Renal cortex interstitium (tissue), 15 donors: ENCODE data around the gene GSK3A. TPM values are rescaled to one million over a fixed set of nuclear protein-coding genes. Genes with fewer than 3 reads are reported as not detected.

Experiments used
- DNase-seq, 11 donors: peaks; one replicate each; pipeline ENCODE4 v3.0.0-alpha.2; 2013; ENCODE audit warnings: low read depth in 9 of 11, low spot score in 4 of 11; ENCODE audit errors: extremely low read depth in 1 of 11
- long read RNA-seq, 16 experiments: transcript quantifications; one replicate each; lab custom pipeline, GENCODE V29; 2026
- polyA plus RNA-seq, 3 donors: library from polyadenylated mRNA; unstranded; fragments of 120-200 nt; gene quantifications; one replicate each; pipeline ENCODE4 v1.2.1, GENCODE V29; 2013; ENCODE audit not compliant: insufficient read length in 3 of 3

GSK3A gene
- 10 to 100 TPM; 63.5 to 80.8 (median 74.0) TPM for polyA plus RNA-seq
- long read RNA-seq, donor 1, transcript GSK3A-201 (11 exons, 2,188 nt) = major isoform, 12 of 17 reads
- long read RNA-seq, donor 1, partial matches to known transcripts = 0 of 17 reads
- long read RNA-seq, donor 1, other reads (novel, unspliced or antisense) = 0 of 17 reads
- long read RNA-seq, donor 2, transcript GSK3A-201 (11 exons, 2,188 nt) = major isoform, 10 of 10 reads
- long read RNA-seq, donor 2, partial matches to known transcripts = 0 of 10 reads
- long read RNA-seq, donor 2, other reads (novel, unspliced or antisense) = 0 of 10 reads
- long read RNA-seq, donor 3, transcript GSK3A-201 (11 exons, 2,188 nt) = major isoform, 14 of 14 reads
- long read RNA-seq, donor 3, partial matches to known transcripts = 0 of 14 reads
- long read RNA-seq, donor 3, other reads (novel, unspliced or antisense) = 0 of 14 reads
- long read RNA-seq, donor 4, transcript GSK3A-201 (11 exons, 2,188 nt) = major isoform, 13 of 15 reads
- long read RNA-seq, donor 4, partial matches to known transcripts = 0 of 15 reads
- long read RNA-seq, donor 4, other reads (novel, unspliced or antisense) = 0 of 15 reads
- long read RNA-seq, donor 5, transcript GSK3A-201 (11 exons, 2,188 nt) = major isoform, 28 of 32 reads
- long read RNA-seq, donor 5, partial matches to known transcripts = 0 of 32 reads
- long read RNA-seq, donor 5, other reads (novel, unspliced or antisense) = 0 of 32 reads
- long read RNA-seq, donor 6, transcript GSK3A-201 (11 exons, 2,188 nt) = major isoform, 11 of 13 reads
- long read RNA-seq, donor 6, partial matches to known transcripts = 0 of 13 reads
- long read RNA-seq, donor 6, other reads (novel, unspliced or antisense) = 0 of 13 reads
- long read RNA-seq, donor 7, transcript GSK3A-201 (11 exons, 2,188 nt) = major isoform, 9 of 10 reads
- long read RNA-seq, donor 7, partial matches to known transcripts = 0 of 10 reads
- long read RNA-seq, donor 7, other reads (novel, unspliced or antisense) = 0 of 10 reads
- long read RNA-seq, donor 8, transcript GSK3A-201 (11 exons, 2,188 nt) = major isoform, 35 of 42 reads
- long read RNA-seq, donor 8, partial matches to known transcripts = 5 of 42 reads
- long read RNA-seq, donor 8, other reads (novel, unspliced or antisense) = 0 of 42 reads
- long read RNA-seq, donor 9, transcript GSK3A-201 (11 exons, 2,188 nt) = major isoform, 20 of 21 reads
- long read RNA-seq, donor 9, partial matches to known transcripts = 0 of 21 reads
- long read RNA-seq, donor 9, other reads (novel, unspliced or antisense) = 0 of 21 reads
- long read RNA-seq, donor 10, transcript GSK3A-201 (11 exons, 2,188 nt) = major isoform, 12 of 14 reads
- long read RNA-seq, donor 10, partial matches to known transcripts = 0 of 14 reads
- long read RNA-seq, donor 10, other reads (novel, unspliced or antisense) = 0 of 14 reads
- long read RNA-seq, donor 11, transcript GSK3A-201 (11 exons, 2,188 nt) = major isoform, 16 of 16 reads
- long read RNA-seq, donor 11, partial matches to known transcripts = 0 of 16 reads
- long read RNA-seq, donor 11, other reads (novel, unspliced or antisense) = 0 of 16 reads
- long read RNA-seq, donor 12, transcript GSK3A-201 (11 exons, 2,188 nt) = major isoform, 7 of 8 reads
- long read RNA-seq, donor 12, partial matches to known transcripts = 0 of 8 reads
- long read RNA-seq, donor 12, other reads (novel, unspliced or antisense) = 0 of 8 reads
- long read RNA-seq, donor 13, transcript GSK3A-201 (11 exons, 2,188 nt) = major isoform, 19 of 24 reads
- long read RNA-seq, donor 13, transcript GSK3A-204 (3 exons, 761 nt) = minor isoform, 5 of 24 reads
- long read RNA-seq, donor 13, partial matches to known transcripts = 0 of 24 reads
- long read RNA-seq, donor 13, other reads (novel, unspliced or antisense) = 0 of 24 reads
- long read RNA-seq, donor 14, transcript GSK3A-201 (11 exons, 2,188 nt) = major isoform, 16 of 17 reads
- long read RNA-seq, donor 14, partial matches to known transcripts = 0 of 17 reads
- long read RNA-seq, donor 14, other reads (novel, unspliced or antisense) = 0 of 17 reads
- long read RNA-seq, donor 15, transcript GSK3A-201 (11 exons, 2,188 nt) = major isoform, 7 of 9 reads
- long read RNA-seq, donor 15, partial matches to known transcripts = 0 of 9 reads
- long read RNA-seq, donor 15, other reads (novel, unspliced or antisense) = 0 of 9 reads
- long read RNA-seq, donor 16, transcript GSK3A-201 (11 exons, 2,188 nt) = major isoform, 43 of 76 reads
- long read RNA-seq, donor 16, partial matches to known transcripts = 15 of 76 reads
- long read RNA-seq, donor 16, other reads (novel, unspliced or antisense) = 13 of 76 reads

DNA sequence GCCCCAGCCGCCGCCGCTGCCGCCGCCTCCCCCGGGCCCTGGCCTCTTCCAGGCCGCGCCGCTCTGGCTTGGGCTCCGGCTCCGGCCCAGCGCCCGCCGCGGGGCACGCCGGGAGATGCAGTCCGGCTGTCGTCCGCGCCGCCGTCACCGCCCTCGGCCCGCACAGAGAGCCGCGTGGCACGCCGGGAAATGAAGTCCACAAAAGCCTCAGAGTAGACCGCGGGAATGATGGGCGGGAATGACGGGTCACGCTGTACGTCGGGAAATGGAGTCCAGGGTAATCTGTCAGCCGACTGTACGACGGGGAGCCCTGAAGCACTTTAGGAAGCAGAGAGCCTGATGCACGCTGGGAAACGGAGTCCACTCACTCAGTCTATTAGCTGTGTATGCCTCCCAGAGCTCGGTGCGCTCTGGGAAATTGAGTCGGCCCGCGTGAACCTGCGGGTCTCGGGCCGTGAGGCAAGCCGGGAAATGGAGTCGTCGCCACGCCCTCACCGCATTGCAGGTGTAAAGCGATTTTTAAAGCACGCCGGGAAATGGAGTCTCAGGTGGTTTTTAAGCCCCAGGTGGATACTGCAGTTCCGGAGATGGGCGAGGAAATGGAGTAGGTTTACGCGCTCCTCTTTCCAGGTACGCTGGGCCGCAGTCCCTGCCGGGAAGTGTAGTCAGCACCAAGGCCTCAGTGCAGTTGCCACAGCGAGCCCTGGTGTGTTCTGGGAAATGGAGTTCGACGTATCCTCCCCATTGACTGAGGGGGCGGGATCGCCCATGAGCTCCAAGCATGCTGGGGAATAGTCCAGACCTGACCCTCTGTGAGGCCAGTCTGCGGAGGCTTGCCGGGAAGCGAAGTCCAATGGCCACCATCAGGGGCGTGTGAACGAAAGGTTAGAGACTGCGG is at the start of gene GSK3A:
Gene GSK3A, minus strand, starts transcription at position 91 of the 898 bp plus-strand sequence. CDS start 137 bp downstream, outside the sequence.
- DNase-seq = peak; percentile 96 to 99 (median 99)

DNA sequence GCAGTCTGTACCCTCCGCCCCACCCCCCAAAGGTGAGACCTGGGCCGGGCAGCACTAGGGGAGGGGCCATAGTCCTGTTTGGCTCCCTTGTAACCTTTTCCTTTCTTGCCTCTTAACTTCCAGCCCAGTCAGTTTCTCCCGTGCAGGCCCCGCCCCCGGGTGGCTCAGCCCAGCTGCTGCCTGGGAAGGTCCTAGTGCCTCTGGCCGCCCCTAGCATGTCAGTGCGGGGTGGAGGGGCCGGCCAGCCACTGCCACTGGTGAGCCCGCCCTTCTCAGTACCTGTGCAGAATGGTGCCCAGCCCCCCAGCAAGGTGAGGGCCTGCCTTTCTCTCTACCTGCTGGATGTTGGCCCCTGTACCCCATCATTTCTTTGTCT is 49.0 kb upstream of the GSK3A start:
- no peak for DNase-seq

DNA sequence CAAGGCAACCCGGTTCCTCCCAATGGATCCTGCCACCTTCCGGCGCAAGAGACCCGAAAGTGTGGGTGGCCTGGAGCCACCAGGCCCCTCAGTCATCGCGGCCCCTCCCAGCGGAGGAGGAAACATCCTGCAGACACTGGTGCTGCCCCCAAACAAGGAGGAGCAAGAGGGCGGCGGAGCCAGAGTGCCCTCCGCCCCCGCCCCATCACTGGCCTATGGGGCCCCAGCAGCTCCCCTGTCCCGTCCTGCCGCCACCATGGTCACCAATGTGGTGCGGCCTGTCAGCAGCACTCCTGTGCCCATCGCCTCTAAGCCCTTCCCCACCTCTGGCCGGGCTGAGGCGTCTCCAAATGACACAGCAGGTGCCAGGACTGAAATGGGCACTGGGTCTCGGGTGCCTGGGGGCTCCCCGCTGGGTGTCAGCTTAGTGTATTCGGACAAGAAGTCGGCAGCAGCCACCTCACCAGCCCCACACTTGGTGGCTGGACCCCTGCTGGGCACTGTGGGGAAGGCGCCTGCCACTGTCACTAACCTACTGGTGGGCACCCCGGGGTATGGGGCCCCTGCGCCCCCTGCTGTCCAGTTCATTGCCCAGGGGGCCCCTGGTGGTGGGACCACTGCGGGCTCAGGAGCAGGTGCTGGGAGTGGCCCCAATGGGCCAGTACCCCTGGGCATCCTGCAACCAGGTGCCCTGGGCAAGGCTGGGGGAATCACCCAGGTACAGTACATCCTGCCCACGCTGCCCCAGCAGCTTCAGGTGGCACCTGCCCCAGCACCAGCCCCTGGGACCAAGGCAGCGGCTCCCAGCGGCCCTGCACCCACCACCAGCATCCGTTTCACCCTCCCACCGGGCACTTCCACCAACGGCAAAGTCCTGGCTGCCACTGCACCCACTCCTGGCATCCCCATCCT is 48.4 kb upstream of the GSK3A start:
- DNase-seq = no peak

DNA sequence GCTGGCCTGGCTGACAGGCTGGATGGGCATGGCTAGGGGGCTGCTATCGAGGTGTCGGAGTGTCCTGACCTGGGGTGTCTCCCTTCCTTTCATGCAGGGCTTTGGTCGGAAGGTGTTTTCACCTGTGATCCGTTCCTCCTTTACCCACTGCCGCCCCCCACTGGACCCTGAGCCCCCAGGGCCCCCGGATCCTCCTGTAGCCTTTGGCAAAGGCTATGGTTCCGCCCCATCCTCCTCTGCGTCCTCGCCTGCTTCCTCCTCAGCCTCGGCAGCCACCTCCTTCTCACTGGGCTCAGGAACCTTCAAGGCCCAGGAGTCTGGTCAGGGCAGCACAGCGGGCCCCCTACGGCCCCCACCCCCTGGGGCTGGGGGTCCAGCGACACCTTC is 47.7 kb upstream of the GSK3A start:
- DNase-seq = no peak

DNA sequence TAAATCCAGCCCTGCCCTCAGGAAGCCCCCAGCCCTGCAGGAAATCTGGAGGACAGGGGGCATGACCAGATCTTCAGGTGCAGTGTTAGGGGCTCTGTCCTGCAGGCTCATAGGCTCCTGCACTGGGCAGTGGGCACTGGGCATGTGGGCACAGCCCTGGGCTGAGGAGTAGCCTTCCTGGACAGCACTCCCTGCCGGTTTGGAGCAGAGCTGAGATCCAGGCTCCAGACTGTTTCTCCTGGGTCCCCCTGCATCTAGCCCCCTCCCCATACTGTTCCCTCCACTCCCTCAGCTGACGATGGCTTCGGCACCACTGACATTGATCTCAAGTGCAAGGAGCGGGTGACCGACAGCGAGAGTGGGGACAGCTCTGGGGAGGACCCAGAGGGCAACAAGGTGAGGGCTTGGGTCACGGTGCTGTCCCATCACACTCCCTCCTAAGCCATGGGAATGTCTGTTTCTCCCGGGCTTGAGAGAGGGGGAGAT is 47.2 kb upstream of the GSK3A start:
- no peak for DNase-seq

DNA sequence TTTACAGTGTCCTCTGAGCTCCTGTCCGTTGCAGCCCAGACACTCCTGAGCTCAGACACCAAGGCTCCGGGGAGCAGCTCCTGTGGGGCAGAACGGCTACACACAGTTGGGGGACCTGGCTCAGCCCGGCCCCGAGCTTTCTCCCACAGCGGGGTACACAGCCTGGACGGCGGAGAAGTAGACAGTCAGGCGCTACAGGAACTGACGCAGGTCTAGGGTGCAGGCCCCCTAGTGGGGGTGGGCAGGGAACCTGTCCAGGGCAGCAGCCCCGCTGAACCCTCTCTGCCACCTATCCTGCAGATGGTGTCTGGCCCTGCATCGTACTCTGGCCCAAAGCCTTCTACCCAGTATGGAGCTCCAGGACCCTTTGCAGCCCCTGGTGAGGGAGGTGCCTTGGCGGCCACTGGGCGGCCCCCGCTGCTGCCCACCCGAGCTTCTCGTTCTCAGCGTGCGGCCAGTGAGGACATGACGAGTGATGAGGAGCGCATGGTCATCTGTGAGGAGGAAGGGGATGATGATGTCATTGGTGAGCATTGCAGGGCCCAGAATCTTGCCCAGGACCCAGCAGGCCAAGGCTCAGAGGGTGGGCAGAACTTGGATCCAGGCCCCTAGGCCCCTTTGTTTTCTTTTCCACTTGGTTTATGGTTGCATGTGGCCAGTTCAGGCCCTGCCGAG is 46.6 kb upstream of the GSK3A start:
- no peak for DNase-seq

DNA sequence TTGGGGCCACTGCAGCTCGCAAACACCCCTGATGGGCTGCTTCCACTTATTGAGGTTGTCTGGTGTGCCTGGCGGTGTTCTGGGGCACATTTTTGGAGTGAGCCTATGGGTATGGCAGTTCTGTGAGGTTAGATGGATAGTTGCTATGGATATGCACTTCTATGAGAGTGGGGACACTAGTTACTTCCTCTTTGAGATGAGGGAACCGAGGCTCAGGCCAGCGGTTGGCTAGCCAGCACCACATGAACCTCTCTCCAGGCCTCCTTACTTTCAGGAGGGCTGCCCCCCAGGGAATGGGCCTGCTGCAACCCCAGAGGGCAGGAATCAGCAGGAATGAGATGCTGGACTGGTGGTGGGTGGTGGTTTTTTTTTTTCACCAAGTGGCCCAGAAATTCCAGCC is 46.0 kb upstream of the GSK3A start:
- no peak for DNase-seq

DNA sequence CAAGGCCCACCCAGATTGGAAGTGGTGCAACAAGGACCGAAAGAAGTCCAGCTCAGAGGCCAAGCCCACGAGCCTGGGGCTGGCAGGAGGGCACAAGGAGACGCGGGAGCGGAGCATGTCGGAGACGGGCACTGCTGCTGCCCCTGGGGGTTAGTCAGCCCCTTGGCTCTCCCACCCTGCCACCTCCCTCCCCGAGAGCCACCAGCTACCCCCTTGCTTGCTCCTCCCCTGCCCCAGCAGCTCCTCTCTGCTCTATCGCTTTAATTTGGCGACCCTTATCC is 45.4 kb upstream of the GSK3A start:
- no peak for DNase-seq

DNA sequence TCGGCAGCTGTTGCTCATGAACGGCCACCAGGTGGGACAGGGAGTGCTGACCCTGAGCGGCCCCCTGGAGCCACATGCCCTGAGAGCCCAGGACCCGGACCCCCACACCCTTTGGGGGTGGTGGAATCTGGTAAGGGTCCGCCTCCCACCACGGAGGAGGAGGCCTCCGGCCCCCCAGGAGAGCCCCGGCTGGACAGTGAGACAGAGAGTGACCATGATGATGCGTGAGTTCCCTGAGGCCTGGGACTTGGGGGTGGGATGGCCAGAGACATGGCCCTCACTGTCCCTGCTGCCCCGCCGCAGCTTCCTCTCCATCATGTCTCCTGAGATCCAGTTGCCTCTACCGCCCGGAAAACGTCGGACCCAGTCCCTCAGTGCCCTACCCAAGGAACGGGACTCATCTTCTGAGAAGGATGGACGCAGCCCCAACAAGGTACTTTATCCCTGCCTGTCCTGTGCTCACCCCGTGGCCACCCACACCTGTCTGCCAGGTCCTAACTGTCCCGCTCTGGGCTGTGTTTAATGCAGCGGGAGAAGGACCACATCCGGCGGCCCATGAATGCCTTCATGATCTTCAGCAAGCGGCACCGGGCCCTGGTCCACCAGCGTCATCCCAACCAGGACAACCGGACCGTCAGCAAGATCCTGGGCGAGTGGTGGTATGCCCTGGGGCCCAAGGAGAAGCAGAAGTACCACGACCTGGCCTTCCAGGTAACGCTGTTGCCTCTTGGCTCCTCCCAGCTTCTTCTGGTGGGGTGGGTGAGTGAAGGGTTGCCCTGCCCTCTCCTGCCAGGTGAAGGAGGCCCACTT is 44.8 kb upstream of the GSK3A start:
- no peak for DNase-seq

DNA sequence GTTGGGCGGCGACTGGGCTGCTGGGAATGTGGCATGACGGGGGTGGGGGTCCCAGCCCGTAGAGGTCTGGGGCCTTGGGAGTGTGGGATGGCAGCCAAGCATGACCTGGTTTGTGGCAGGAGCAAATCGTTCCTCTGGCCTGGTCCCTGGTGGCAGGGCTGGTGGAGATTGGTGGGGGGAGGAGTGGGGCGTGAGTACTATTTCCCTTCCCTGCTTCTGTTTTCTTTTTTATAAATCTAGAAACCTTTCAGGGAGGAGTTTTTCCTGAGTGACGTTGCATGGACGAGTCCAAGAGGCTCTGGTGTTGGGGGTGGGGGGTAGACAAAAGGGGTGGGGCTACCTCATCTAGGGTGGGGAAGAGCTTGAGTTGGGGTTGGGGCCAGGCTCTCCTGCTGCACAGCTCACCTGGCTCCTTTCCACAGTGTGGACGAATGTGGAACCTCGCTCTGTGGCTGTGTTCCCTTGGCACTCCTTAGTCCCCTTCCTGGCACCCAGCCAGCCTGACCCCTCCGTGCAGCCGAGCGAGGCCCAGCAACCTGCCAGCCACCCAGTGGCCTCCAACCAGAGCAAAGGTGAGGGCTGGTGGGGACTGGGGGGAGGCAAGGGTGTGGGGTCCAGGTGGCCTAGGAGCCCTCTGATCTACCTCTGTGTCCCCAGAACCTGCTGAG is 44.1 kb upstream of the GSK3A start:
- no peak for DNase-seq

DNA sequence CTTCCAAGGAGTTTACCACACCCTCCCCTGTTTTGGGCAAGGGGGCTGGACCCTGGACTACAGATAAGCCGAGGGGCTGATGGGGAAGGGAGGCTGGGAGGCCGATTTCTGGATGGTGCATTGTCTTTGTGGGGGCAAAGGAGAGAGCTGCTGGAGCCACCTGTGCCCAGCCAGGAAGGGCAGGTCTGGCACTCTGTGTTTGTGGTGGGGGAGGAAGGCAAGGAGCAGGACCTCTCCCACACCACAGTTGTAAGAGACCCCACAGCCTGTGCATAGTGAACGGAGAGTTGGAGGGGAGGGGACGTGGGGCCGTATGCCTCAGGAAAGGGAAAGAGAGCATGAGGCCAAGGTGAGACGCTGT is 43.6 kb upstream of the GSK3A start:
- DNase-seq = no peak

DNA sequence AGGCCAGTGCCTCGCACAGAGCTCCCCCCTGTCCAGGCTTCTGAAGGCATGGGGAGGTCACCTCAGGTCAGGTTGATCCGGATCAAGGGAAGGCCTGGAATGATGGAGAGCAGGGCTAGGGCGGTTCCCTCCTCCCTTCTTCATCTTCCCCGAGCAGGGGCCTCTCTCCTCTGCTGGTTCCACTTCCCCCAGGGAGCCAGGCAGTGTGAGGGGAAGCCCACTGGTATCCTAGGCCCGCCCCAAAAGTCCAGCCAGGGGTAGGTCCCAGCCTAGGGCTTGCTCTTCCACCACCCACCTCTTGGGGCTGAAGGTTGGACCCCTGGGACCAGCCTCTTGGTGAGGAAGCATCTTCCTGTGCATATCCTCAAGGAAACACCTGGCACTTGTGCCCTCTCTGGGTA is 43.1 kb upstream of the GSK3A start:
- no peak for DNase-seq

DNA sequence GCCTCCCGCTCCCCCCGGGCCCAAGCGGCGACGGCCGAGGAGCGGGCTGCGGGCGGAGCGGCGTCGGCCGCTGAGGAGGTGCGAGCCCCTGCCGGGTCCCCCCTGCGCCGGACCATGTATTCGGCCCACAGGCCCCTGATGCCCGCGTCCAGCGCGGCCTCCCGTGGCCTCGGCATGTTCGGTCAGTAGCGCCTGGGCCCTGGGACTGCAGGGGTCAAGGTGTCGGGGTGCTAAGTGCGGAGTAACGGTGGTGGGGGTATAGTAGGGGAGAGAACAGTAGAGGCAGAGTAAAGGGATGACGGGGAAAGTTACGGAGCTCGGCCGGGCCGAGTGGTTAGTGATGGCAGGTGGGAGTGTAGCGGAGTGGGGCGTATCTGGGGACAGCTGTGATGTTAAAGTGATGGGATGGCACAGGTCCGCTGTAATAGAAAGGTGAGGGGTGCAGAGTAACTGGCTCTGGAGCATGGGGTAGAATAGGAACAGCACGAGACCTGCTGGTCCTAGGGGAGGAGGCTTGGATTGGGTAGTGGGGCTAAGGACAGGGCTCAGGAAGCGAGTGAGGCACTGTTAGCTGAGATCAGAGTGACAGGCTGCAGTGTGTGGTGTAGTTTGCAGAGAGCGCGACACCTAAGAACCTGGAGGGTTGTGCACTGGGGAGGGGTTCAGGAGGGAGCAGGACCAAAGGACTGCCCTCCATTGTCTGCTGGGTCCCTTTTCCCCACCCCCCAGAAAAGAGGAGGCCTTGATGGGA is 42.4 kb upstream of the GSK3A start:
- DNase-seq = no peak
